HG02763 (cell line): ENCODE measurements around the gene KRT3.

Source experiments
- ATAC-seq: cut with Tn5 transposase; IDR thresholded peaks from one replicate; pipeline ENCODE4 v1.9.1; 2021; ENCODE audit warnings: mild to moderate bottlenecking, moderate library complexity; ENCODE audit not compliant: unreplicated experiment

The KRT3 gene

DNA sequence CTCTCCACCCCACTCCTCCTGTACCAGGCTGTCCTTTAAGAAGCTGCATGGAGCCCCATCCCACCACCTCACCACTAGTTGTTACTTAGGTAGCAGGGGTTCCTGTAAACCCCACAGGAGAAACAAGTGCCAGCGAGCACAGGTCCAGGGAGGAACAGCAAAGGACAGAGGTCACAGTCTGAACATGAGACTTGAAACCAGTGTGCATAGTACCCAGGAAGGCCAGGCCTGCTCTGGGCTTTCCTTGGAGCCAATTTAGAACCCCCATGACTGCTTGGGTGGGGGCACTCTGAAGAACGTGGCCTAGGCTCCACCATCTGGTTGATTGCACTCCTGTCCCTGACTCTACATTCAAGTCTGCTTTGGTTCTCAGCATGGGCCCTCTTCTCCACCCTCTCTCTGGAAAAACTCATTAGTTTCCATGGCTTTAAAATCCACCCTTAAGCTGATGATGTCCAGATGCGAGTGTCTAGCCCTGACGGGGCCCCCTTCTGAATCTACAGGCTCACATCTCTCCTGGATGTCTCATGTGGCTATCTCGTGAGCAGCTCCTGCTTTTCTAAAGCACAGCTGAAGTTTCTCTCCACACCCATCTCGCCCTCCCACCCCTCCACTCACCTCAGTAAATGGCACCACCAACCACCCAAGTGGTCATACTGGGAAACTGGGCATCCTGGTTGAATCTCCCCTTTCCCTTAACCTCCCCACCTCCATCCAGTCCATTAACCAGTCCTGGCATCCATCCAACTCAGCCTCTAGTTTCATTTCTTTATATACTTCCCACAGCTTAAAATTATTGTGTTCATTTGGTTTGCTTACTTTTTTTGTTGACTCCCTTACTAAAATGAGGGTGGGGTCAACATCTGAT lies 8.4 kb downstream of the KRT3 start:
- ATAC-seq: no peak

DNA sequence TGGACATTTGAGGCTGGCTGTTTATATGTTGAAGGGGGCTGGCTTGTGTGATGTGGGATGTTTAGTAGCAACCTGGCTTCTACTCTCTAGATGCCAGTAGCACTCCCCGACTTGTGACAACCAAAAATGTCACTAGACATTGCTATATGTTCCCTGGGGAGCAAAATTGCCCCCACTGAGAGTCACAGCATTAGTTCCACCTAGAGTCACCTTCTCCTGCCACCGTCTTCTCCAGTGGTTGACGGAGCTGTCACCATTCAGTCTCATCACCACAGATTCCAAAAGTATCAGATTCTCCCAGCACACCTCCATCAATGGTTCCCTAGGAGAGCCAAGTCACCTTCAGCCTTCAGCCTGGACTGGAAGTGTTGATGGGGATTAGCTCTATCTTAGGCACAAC lies 11.0 kb downstream of the KRT3 start:
- no peak for ATAC-seq

DNA sequence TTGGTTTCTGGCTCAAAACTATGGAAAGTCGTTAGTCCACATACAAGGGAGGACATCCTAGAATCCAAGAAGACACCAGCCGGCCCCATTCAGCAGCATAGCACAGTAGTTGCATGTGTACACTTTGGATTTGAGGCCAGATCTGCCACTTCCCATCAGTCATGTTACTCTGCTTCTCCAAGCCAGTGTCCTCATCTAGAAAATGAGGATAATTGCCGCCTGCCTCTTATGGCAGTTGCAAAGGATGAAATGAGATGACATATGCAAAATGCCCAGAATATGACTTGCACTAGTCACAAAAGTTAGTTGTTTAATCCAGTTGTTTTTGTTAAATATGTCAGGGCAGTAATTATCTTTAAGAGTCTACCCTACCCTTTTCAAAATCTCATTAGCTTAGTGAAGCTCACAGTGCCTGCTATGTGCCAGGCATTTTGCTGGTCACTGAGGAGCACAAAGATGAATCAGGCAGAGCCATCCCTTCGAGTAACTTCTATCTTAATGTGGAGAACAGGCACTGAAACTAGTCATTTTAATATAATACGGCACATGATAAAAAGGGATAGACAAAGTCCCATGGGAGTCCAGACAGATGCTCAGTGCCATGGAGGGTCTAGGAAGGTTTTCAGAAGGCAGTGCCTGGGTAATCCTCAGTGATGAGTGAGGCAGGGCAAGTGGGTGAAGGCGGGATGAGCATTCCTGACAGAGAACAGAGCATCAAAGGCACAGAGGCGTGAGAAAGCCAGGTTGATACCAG lies 12.2 kb downstream of the KRT3 start:
- no peak for ATAC-seq

DNA sequence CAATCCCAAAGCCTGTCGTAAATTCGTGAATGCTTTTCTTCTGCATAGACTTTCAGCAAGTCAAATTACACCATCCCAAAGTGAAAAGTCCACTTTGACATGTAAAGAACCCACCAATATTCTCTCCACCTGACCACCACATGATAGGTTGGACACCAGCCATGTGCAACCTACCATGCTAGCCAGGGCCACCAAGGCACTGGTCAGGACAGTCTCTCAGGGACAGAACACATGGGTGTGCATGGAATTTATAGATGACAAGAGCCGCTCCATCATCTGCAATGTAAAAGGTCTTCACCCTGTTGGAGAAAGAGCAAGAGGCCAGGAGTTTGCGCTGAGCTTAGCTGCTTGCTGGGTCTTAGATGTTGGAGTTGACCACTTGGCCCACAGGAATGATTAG lies 13.4 kb downstream of the KRT3 start:
- ATAC-seq: no peak

DNA sequence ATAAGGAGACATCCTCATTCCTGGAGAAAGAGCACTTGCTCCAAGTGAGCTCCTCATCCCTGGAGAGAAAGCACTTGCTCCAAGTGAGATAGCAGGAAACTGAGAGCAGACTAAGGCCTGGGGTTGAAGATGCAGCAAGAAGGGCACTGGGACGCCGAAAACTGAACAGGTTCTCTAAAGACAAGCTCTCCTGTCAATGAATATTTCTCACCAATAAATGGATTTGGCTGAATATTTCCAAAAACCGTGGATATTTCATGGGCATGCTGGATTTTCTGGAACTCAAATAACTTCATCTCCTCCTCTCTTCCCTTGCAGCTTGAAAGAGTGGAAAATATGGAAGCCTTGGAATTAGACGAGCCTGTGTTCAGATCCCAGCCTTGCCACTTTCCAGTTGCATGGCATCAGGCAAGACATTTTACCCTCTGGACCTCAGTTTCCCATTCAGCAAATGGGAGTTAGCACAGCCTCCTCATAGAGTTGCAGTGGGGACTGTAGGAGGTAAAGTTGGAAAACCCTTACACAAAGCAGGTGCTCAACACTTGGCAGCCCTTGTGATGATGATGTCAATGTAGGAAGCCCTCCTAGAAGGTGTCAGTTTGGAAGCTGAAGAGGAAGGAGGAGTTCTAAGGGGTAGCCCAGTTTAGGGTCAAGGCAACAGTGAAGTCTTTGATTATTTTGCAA lies 14.4 kb downstream of the KRT3 start:
- ATAC-seq: no peak

DNA sequence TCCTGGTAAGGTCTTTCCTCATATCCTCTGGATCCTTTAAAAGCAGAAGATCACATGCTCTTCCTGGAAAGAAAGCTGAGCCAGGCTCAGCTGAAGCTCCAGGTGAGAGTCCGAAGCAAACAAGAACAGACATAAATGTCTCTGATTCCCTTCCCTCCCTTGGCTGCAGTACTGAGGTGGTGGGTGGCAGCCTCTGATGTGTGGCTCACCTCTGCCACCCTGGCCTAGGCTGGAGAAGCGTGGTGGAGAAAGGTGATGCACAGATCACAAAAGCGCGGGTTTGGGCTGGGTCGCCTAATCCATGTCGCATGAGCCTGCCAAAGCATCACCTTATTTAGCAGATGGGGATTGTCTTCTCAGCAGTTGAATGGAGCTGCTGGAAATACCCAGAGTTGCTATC lies 16.0 kb downstream of the KRT3 start:
- no peak for ATAC-seq

DNA sequence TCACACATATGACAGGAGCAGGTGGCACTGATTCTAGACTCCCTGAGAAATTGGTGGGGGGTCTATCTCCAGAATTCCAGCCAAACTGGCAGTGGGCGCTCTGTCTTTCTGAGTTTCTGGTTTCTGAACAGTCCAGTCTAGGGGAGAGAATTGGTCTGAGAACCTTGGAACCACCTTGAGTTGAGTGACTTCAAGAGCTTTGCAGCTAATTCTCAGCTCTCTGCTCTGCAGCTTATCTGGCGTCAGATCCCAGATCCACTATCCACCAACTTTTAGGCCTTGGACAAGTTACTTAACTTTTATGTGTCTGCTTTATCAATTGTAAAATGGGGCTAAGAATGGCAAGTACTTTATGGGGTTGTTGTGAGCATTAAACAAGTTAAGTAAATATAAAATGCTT lies 17.1 kb downstream of the KRT3 start:
- ATAC-seq: no peak

DNA sequence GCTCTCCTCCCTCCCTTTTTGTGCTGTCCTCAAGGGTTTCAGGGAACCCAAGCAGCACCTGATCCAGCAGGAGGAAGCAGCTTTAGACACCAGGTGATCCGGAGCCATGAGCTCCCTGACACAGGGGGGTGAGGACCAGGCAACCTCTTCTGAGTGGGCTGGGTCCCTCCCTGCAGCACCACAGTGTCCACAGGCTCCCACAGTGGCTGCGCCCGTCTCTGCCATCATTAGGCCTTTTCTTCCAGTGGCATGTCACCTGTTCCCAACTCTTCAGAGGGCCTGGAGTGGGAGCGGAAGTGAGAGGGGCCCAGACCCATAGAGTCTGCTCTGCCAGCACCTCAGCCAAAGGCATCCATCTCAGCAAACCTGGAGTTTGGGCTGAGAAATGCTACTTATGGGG lies 18.4 kb downstream of the KRT3 start:
- no peak for ATAC-seq

DNA sequence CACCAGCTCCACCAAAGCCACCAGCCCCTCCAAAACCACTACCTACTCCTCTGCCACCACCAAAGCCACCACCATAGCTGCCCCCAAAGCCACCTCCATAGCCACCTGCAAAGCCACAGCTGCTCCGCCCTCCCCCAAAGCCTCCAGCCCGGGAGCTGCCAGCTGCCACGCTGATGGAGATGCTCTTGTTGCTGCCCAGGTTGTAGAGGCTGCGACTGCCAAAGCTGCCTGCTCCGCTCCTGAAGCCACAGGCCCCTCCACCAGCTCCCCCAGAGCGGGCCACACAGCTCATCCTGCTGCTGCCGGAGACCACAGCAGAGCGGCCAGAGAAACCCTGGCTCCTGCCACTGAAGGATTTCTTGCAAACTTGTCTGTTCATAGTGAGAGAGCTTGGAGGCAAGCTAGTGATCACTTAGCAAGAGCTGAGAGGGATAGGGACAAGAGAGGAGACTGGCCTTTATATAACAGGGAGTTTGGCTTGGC lies 19.0 kb downstream of the KRT3 start, which contains the start of gene KRT76:
Gene KRT76 (minus strand): TSS at position 433 of the 483 bp plus-strand sequence. CDS start 54 bp downstream, at position 379.
- ATAC-seq: no peak

DNA sequence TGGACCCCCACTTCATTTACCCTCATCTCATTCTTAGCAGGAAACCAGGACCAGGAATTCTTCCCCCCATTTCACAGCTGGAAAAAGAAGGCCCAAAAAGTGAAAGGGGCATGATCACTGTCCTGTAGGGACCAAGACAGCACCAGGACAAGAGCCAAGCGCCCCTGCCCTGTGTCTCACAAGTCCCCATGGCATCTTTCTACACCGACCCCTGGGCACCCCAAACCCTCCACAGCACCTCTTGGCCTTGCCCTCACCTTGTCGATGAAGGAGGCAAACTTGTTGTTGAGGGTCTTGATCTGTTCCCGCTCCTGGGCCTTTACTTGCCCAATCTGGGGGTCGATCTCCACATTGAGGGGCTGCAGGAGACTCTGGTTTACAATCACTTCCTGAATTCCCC lies 19.5 kb downstream of the KRT3 start:
- no peak for ATAC-seq

DNA sequence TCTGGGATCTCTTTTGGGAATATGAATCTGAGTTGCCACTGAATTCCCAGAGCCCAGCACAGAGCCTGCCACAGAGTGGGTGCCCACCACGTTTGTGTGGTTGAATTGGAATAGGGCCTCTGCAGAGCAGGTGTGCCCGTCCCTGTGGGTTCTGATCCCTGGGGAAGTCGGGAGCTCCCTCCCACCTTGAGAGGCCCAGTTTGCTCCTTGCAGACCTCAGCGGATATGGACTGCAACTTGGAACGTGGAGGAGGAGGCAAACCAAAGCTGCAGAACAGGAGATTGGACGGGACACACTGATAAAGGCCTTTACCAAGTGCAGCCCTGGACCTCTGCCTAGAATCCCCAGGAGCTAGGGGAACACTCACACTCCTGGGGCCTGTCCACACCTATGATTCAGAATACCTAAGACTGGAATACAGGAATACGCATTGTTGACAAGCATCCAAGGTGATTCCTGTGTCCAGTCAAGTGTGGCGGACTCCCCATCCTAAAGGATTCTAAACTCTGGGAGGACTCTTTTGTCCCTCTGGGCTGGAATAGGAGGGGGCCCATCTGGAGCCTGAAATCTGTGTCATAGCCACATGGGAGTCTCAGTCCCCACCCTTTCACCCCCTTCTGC lies 21.2 kb downstream of the KRT3 start:
- no peak for ATAC-seq

DNA sequence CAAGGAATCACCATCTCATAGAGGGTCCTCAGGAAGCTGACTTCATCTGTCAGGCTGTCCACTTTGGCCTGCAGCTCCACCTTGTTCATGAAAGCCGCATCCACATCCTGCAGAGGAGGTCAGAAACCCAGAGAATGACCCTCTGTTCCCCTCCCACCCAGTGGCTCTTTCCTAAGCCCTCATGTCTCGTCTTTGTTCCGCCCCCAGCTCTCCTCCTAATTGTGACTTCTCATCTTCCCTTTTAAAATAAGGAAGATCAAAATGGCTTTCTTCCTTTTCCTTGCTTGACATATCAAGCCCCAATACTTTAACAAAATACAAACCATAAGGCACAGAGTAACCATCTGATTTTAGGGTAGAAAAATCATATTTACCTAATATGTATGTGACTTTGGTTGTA lies 23.1 kb downstream of the KRT3 start:
- ATAC-seq: no peak

DNA sequence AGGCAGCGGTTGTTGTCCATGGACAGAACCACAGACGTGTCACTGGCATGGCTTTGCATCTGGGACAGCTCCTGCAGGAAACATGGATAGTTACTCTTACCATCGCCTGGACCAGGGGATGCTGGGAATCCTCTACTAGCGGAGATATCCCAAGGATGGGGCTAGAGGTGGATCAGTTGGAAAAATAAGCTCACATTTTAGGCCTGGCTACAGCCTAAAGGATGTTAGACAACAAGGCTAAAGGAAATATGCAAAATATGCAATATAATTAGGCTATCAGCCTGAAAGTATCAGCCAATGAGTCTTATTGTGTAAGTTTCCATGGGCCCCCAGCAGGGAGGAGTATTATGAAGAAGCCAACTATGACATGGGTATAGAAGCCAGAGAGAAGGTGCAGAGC lies 23.7 kb downstream of the KRT3 start:
- ATAC-seq: no peak

DNA sequence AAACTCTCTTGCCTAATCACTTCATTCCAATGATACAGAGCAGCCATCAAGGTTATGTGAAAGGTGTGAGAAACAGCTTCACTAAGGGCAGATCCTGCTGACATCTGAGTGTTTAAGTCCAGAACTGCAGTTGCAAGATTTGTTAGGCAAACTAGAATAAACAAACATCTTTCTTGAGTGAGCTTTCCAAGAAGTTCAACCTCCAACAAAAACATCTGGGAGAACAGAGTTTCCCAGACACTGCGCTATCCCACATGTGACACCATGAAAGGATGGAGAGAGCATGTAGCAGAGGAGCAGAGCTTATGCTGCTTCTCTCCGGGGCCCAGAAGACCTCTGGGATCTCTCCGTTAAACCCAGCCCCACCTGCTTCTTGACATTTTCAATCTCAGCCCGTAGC lies 24.4 kb downstream of the KRT3 start:
- ATAC-seq: no peak

DNA sequence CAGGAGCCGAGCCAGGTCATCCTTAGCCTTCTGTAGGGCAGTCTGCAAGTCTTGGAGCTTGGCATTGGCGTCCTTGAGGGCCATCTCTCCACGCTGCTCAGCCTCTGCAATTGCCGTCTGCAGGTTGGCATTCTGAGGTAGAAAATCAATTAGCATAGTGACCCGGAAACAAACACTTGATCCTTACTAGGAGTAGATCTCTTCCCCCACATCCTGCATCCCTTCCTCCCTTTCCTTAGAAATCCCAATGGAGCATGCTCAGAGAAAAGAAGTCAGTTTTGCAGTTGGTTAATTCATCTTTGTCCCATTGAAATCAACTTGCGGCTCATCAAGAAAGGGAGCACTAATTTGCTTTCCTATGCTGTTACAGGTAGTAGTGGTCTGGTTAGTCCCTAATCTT lies 24.8 kb downstream of the KRT3 start:
- ATAC-seq: no peak

DNA sequence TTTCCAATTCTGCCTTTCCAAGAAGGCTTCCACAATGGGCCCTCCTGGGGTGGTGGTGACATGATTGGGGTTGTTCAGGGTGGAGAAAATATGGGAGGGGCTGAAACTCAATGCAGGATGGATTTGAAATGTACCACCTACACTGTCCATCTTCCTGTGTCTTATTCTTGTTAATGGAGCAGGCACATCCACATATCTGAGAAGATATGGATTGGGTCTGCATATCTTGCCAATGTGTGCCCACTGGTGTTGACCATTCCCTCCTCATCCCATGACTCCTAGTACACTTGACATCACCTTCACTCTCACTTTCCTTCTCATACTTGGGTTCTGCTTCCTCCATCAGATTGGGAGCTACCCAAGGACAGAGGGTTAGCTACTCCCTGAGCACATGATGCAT lies 26.0 kb downstream of the KRT3 start:
- no peak for ATAC-seq

DNA sequence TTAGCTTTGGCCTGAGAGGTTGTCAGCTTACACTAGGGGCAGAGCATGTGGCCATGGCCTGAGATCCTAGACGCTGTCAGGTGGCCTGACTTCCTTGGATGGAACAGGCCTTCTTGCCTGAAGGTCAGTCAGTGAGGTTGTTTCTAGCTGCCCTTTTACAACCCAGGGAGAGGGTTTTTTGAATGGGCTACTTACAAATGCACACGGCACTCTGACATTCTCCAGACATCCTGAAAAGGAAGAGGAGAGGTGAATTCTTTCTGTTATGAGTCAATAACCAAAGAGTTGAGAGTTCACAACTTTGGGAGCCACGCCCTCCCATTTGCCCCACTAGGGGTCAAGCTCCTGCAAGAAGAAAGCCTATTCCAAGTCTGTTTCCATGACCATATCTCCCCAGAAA lies 26.6 kb downstream of the KRT3 start:
- ATAC-seq: no peak

DNA sequence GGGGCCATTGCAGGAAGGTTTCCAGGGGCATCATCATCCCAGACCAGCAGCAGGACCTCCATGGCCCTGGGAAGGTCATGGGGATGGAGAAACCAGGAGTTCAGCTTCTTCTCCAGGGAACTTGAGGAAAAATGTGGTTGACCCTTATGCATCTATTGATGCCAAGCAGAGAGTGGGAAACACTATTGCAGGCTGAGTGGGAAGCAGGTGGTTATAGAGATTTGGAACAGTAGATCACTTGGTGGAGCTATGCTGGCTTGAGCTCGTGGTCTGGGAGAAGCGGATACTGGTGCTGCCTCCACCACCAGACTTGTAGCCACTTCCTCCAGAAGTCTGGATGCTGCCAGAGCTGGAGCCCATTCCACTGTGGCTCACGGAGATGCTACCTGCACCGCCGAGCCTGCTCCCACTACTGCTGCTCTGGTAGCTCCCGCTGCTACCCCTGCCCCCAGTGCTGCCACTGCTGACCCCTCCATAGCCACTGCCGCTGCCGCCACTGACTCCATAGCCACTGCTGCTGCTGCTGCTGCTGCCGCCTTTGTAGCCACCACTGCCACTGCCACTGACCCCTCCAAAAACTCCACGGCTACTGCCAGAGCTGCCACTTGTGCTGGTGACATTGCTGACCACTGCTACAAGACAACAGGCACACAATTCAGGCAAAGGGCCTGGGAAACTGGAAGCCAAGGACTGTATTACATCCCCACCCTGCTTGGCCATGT lies 27.3 kb downstream of the KRT3 start:
- ATAC-seq: no peak

DNA sequence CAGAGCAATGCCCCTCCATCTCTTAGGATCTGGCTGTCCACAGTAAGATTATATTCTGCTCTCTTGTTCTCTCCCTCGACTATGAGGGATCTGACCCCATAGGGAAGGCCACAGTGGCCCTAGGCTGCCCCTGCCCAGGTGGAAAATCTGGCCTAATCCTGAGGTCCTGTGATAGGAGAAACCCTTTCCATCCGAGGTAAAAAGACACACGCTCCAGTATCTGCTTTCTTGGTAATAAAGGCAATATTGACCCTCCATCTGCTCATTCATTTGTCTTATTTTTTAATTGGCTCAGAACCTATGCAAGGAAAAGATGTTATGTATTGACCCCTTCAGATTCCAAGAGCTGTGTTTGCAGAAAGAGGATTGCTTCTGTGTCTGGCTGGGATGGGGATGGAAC lies 28.5 kb downstream of the KRT3 start:
- no peak for ATAC-seq

DNA sequence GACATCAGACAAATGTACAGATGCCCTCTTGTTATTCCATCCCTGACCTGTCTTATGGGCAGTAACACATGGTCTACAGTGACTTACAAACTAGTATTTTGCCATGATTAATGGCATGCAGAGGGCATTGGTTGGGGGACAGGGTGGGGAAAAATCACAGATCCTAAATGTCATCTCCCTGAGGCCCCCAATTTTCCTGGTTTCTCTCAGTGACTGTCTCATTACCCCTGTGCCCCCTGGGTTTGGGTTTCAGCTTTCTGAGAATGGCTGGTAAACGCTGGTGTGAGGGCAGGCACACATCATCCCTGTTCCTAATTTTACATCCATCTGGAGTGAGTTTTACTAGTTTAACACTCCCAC lies 28.9 kb downstream of the KRT3 start:
- ATAC-seq: no peak
